Activated CD4-positive, alpha-beta T cell treated with anti-CD3 and anti-CD28 coated beads, Interleukin-10, Interleukin-2, amounts not matched to agents 100 ng/mL and 50 ng/mL, durations not matched to agents 16 hours and 8 hours (primary cell): ENCODE results near the gene TTC21A.

Source experiments
- DNase-seq: peaks from one replicate; pipeline ENCODE4 v3.0.0-alpha.2; 2020

Gene TTC21A

DNA sequence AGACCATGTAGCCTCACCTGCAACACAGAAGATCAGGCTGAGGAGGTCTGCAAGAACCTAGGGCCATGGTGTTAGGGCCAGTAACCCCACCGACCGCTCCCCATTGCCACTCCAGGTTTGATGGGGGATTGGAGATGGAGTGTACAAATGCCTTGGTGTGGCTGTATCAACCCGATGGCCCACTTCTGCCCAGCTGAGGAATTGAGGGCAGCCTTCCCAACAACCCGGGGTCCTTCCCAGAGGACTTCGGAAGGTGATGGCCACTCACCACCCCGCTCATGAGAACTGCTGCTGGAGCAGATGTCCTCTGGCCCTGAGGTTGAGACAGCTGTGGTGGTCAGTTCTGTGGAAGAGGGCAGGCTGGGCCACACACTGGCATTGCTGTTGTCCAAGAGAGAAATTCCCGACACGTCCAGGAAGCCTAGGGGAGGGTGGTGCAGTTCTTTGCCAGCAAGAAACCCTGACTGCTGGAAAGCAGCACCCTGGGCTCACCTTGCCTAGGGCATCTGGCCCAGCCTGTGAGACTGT, 8.9 kb upstream of the TTC21A start:
- DNase-seq, result no peak

DNA sequence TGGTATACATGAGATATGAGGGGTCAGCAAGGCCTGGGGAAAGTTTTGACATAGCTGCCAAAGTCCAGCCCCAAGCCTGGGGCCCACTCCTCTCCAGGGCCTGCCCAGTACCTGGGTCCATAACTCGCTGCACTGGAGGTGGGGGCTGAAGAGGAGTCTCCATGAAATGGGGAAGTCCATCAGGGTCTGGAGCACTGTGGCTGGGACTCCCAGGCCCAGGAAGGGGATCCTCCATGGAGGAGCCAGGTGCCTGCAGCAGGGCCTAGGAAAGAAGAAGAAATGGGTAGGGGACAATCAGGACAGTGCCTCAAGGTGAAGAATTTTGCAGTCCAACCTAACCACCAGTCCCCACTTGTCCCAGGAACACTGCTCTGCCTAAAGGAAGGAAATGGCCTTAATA, 8.2 kb upstream of the TTC21A start:
- no peak for DNase-seq

DNA sequence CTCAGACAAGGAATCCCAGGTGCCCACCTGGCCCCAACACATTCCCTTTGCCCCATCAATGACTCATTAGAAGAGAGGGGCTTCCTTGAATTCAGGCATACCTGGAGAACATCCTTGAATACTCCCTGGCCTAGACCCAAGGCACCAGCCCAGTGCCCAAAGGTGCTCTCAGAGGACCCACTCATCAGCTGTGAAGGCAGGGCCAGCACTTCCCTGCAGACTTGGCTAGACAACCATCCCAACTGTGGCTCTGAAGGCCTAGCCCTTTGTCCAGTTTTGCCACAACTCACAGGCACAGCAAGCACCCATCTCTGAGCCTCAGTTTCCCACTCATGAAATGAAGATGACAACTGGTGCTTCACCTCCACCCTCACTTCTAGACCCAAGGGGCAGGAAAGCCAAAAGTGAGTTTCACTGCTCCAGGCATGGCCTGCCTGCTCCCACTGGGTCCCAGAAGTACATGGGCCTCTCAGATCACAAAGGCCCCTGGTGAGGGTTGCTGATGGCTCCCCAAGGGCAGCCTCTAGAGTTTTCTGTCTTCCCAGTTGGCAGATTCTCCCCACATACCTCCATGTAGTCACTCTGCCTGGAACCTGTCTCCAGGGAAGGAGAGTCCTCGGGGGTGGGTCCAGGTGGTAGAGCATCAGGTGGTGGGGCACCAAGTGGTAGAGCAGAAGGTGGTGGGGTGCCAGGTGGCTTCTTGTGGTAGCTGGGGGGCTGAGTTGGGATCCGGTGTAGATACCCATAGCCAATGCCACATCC, 7.6 kb upstream of the TTC21A start:
- DNase-seq, result no peak

DNA sequence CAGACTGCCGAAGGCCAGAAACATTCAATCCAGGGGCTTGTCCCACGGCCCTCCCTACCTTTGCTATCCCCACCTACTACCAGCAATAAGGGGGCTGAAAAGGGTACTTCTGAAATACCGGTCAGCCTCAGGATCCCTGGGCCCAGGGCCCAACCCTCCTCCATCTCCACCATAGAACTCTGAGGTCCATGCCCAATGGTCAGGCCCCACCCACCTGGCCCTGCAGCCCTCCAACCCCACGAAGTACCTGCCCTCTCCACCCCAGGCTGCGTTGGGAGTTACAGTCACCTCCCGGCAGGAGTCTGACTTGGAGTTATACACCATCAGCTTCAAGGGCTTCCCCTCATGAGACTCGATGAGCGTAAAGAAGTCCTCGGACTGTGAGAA, 7.0 kb upstream of the TTC21A start:
- DNase-seq, result no peak

DNA sequence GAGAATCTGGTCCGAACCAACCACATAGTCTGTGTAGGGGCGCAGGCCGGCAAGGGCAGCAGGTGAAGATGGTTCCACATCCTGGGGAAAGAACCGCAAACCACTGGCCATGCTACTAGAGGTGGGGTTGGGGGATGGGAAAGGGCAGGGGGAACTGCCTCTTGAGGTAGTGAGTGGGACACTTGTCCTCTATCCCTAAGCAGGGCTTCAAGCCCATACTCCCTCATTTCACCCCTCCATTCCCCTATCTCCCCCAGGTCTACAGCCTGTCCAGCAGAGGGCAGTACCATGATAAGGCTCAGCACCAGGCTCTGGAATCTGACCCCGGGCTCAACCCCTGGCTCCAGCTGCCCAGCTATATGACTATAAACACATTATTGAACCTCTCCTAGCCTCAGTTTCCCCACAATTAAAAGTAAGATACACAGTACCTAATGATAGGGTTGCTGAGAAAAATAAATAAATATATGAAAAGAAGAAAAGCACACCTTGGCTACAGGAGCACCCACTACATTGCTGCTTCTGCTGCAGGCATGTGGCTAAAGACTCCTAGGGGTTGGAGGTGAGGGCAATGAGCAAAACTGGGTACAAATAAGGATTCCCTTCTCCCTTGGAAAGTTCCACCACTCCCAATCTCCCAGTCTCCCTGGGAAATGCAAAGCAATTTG, 6.3 kb upstream of the TTC21A start:
- peak; percentile 63 for DNase-seq

DNA sequence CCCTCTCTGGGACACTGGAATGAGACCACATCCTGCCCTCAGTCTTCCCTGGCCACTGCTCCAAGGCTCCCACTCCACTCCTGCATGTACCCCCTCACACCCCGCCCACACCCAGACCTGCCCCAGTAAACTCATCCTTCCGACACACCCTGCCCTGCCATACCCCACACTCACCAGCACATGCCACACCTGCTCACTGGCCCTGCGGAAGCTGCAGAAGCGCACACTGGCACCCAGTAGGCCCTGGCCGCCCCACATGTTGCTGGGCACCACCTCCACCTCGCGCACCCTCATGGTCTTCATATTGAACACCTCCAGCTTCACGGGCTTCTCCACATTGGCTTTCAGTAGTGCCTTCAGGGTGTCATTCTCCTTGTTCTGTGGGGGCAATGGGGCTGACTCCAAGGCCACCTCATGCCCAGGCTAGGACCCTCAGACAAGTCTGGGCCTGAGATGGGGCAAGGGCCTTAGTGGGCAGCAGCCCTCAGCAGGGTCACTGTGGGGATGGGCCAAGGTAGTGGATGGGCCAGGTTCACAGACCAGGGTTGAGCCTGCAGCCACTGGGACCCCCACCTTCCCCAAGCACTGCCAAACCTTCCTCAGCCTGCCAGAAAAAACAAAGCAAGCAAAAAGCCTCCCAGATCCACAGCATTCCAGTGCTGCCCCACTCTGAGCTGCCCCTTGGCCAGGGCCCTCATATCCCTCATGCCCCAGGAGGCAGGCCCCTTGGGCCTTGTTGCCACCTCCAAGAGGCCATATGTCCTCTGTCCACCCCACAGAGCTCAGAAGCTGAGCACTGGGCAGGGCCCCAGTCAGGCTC, 4.8 kb upstream of the TTC21A start:
- no peak for DNase-seq

DNA sequence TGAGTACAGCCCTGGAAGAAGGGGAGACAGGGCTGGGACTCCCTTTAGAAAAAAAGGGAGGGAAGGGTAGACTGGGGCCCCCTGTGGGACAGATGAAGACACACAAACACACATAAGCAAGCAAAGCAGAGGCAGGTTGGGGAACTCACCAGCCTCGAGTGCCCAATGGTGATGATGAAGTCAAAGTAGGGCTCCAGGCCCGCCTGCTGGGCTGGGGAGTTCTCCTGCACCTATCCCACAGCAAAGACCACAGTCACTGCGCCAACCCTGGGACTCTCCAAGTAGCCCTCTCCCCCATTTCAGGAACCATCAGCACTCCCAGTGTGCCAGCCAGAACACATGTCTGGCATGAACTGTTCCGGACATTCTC, 4.2 kb upstream of the TTC21A start:
- DNase-seq, result no peak

DNA sequence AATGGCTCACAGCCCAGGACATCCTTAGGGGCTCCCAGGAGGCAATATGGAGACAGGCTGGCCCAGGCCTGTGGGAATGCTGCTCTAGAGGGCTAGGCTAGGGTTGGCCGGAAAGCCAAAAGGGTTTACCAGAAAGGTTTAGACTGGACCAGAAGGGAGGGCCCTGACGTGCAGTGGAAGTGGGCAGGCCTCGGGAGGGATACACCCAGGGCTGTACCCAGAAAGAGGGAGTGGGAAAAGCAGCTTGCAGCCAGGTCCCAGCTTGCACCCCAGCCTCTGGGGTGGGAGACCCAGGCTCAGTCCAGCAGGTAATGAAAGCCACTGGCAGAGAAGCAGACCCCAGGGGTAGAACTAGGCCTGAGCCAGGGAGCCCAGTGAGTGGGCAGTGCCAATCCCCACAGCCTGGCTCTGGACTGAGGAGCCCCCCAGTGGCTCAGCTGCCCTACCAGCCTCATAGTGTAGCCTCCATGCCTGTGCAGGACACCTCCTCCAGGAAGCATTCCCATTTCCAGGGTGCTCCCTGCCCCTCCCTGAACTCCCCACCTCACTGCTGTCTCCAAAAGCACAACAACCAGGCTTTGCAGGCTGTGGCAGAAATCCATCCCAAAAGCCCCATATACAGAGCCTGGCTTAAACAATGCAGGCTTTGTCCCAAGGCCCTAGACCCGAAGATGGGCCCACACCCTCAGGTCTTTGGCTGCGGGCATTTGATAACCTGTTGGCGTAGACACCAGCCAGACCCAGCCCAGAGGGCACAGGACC, 3.5 kb upstream of the TTC21A start:
- DNase-seq, result no peak

DNA sequence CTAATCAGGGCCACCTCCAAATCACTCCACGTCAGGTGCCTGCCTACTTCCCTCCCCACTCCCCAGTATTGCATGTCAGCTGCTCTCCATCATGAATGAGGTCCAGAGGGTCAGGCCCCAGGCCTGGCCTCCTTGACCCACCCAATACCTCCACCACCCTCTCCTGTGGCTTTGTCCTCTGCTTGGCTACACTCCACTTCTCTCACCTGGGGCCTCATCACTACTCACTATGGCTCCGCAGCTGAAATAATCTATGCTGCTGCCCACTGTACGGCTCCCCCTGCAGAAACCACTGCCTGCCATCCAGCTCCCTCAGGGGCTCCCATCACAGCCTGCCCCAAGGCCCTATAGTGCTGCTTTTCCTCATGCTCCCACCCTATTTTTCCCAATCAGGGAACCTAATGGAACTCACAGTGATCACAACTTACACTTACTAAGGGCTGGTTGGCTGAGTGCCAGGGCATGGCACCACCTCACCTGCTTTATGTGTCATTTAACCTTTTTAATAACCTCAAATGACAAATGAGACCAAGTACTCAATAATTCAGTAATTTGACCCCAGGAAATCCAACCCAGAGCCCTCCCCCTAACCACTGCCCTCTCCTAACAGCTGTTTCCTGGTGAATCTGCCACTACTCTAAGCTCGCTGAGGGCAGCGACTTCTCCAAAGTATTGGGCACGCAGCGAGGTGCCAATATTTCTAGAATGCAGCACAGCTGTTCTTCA, 2.4 kb upstream of the TTC21A start:
- DNase-seq, result no peak

DNA sequence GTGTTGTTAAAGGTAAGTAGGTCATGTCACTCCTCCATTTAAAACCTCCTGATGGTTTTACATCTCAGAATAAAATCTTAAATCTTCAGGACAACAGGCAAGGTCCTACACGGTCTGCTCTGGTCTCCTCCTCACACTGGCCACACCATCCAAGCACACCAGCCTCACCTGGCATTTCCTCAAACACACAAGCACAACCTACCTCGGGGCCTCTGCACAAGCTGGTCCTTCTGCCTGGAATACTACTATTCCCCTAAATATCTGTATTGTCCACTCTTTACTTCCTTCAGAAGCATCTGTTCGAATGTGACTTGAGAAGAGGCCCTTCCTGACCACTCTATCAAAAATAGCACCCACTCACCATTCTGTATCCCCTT, 1.8 kb upstream of the TTC21A start:
- no peak for DNase-seq

DNA sequence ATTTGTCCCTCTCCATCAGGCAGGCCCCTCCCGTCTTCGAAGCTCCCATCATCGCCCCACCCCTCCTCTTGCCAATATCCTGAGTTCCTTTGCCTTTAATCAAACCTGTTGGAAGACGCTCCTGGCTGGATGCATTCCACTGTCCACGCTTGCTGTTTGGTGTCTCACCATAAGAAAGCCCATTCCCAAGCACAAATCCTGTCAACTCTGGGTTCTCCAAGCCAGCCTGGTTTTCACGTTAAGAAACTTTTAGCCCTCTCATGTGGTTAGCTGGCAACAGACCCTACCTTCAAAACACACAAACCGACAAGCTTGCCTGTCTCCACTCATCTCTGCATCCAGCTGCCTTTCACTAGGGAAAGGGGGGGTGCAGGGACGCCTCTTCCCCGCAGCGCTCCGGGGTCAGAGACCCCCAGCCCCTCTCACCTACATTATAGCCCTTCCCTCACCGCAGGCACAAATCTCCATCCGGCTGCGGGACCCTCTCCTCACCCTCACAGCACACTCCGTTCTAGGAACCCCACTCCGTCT, 1.1 kb upstream of the TTC21A start:
- no peak for DNase-seq

DNA sequence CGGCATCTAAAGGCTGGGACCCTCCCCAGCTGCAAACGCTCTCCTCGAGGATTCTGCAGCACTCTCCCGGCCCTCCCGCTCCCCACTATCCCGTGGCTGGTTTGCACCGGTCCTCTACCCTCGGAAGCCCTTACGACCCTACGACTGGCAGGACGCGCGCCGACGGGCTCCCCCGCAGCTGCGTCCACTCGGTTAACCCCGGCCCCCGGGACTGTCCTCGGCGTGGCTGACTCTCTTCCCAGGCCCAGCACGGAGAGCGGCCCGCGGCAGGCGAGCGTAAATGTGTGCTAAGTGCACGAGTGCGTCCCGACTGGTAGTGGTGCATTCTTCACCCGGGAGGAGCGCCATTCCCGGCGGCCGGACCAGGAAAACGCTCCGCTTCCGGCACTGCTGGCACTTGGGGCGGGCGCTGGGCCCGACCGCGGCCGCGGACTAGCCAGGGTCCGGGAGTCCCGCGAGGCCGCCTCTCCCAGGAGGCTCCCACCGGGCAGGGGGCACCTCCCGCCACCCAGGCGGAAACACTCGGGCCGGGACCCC, 561 bp upstream of the TTC21A start:
- peak; percentile 20 for DNase-seq

DNA sequence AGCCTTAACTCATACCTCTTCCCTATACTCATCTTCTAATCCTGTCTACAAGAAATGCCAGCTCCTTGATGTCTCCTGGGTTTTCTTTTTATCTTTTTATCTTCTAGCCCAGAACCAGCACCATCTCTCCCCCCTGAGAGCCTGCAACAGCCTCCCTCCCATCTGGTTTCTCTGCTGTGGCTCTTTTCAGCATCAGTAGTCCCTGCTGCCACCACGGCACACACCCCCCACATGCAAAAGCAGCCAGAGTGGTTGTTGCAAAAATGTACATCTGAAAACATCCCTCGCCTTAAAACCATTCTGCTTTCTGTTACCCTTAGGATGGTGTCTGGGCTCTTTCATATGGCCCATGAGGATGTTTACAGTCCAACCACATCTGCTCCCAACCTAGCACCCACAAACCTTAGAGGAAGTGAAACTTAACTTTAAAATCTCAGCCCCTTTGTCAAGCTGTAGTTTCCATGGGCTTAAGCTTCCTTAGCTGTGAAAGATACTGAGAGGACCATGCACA, 775 bp downstream of the TTC21A start:
- peak; percentile 58 for DNase-seq

DNA sequence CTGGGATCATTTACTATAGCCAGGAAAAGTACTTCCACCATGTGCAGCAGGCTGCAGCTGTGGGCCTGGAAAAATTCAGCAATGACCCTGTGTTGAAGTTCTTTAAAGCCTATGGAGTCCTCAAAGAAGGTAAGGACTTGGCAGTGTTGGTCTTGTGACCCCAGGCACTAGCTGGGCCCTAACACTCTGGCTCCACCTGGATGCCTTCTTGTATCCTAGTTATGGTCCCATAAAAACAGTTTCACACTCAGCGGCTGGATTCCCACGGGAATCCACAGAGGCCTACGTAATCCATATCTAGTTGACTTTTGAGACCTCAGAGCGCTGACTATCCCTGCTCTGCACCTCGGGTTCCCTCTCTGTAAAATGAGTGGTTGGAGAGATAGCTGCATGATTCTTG, 1.6 kb downstream of the TTC21A start:
- no peak for DNase-seq

DNA sequence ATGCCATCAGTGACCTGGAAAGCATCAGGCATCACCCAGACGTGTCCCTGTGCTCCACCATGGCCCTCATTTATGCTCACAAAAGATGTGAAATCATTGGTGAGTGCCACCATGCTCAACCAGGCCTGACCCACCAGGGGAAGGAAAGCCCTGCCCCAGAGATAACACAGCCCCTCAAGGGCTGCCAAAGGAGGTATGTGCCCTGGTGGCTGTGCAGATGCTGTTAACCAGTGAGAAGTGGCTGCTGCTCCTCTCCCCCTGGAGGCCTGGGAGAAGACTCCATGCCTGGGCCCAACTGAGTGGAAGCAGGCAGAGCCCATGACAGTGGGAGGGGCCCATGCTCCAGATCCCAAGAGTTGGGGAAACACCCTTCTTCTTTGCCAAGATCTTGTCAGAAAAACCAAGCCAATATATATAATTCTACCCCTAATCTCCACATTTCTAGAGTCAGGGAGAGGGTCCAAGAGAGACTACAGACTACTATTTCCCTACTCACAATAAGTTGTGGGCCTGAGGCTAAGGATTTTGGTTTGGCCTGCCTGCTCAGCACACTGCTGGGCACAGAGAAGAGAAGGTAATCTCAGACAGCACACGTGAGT, 2.7 kb downstream of the TTC21A start:
- no peak for DNase-seq

DNA sequence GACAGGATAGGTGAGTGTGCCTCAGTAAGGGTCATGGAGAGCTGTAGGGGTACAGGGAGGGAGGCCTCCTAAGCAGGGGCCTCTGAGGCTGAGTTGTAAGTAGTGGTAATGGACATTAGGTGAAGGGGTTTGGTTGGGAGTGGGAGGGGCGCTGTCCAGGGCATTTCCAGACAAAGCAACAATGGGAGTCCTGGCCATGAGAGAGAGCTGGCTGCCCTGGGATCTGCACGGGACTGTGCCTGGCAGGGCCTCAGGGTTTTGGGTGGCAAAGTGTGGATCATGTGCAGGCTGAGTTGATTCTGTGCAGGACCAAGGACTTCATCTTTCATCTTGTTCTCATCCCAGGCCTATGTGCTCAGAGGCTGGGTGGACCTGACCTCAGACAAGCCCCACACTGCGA, 4.6 kb downstream of the TTC21A start:
- no peak for DNase-seq

DNA sequence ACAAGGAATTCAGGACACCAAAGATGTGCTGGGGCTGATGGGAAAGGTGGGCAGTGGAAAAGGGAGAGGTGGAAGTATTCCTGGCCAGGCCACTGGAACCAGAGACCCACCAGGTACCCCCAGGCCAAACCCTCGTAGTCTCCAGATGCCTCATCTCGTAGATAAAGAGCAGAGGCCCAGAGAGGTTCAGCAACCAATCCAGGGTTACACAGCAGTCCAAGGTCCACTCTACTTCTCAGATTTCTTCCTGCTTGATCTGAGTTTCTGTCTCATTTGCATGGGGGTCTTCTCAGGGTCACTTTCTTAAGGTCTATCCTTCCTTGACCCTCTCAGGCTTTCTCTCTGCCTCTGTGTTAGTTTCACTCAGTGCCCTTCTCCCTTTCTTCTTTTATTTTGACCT, 5.1 kb downstream of the TTC21A start:
- DNase-seq, result no peak

DNA sequence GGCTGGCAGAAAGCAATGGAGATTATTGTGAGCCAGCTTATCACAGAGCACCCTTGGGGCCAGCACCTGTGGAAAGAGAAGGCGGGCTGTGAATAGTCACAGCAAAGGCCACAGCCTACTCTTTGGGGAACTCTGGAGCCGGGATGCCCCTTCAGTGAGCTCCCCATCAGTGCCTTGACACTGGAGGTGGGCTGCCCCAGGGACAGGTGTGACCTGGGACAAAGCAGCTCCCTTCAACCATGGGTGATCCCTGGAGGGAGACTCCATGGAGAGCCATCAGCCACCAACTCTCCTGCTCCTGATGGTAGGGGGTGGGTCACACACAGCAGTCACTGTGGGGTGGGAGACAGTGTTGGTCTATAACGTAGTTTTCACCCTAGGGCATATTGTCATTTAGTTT, 5.8 kb downstream of the TTC21A start:
- DNase-seq, result no peak

DNA sequence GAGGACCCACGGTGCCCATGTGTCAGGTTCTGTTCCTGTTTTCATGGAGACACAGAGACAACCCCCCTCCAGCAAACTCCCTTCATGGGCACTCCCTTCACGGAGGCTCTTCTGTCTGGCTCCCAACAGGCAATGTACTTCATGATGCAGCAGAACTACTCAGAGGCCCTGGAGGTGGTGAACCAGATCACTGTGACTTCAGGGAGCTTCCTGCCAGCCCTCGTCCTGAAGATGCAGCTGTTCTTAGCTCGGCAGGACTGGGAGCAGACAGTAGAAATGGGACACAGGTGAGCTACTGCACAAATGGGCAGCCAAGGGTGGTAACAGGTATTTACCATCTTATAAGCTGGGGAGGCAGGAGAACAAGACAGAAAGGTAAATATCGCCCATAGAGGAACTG, 7.0 kb downstream of the TTC21A start:
- no peak for DNase-seq

DNA sequence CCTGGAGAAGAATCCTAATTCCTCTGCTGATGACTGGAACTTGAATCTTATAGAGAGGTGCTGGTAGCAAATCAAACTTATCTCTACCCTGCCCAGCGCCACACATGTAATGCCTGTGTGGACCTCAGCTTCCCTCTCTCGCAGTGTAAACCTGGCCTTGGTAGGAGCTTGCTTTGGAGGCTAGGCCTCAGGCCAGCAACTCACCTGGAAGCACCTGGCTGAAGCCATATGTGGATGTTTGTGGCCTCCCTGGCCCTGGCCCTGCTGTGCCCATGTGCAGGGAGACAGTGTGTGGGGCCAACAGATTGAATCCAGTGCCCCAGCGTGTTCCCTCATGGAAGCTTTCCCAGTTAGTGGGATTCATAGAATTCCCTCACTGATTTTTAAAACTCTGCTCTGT, 8.4 kb downstream of the TTC21A start:
- no peak for DNase-seq

DNA sequence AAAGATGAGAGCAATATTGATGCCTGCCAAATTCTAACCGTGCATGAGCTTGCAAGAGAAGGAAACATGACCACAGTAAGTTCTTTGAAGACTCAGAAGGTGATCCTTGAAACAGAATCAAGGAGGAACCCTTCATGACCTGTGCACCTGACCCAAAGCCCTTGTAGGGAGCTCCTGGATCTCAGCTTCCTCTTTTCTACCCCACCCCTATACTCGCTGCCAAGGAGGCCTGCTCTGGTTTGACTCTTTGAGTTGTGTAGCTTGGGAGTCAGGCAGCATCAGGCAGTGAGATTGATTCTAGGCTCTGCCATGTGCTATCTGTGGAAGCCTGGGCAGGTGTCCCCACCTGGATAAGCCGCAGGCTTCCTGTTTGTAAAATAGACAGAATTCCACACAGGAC, 10.6 kb downstream of the TTC21A start:
- no peak for DNase-seq
